GM12878 (cell line): ENCODE data around the gene DYSF. TPM values are rescaled to one million over a fixed set of nuclear protein-coding genes. Genes with fewer than 3 reads are reported as not detected.

Source experiments
- ATAC-seq: fragments of 200-7000 bp; cut with Tn5 transposase; 3 replicates; pipeline ENCODE4 v1.9.1; 2020; ENCODE audit warnings: mild to moderate bottlenecking, moderate library complexity
- BruUV-seq: library from RNA; stranded (reverse); fragments of 400-500 nt; replicated peaks from 2 replicates; lab custom pipeline; 2021; lab: Mats Ljungman, UMichigan
- CTCF ChIA-PET: fragments of 300-600 bp; sonication (Branson Sonifier 250); formaldehyde crosslinking; extraction: SDS; loops from one replicate; lab custom pipeline; 2021; ENCODE audit warnings: inconsistent platforms; lab: Yijun Ruan, JAX
- POLR2A ChIA-PET: fragments of 350-600 bp; formaldehyde crosslinking; extraction: SDS; loops from one replicate; lab custom pipeline; 2021; ENCODE audit warnings: inconsistent platforms; lab: Charles Lee
- RAD21 ChIA-PET: fragments of 300-600 bp; sonication (Branson Sonifier 250); formaldehyde crosslinking; loops from one replicate; lab custom pipeline; 2023; ENCODE audit warnings: antibody characterized with exemption; ENCODE audit not compliant: unreplicated experiment; lab: Charles Lee
- SMC1A ChIA-PET: fragments of 300-600 bp; sonication (Branson Sonifier 250); formaldehyde crosslinking; loops from one replicate; lab custom pipeline; 2023; ENCODE audit not compliant: unreplicated experiment, uncharacterized antibody; lab: Charles Lee
- DNase-seq: peaks from one replicate; pipeline ENCODE4 v3.0.0-alpha.2; 2011; ENCODE audit warnings: low read depth, low spot score
- FAIRE-seq: peaks from 3 replicates; lab custom pipeline; 2011; peaks lifted over from hg19 to GRCh38; lab: Jason Lieb, UNC
- H2AFZ ChIP-seq: 2 replicates; pipeline ENCODE4 v1.6.0; 2011; ENCODE audit warnings: low read depth, low read length, control low read depth; ENCODE audit not compliant: control insufficient read depth
- H3K27ac ChIP-seq: 2 replicates; pipeline ENCODE4 v1.5.1; 2011; ENCODE audit warnings: control low read depth; ENCODE audit not compliant: control insufficient read depth, insufficient read depth
- H3K27me3 ChIP-seq, 2 experiments: replicated peaks in 1 of 2; 2 replicates each; pipeline versions ENCODE4 v1.6.0 to v1.6.1; 2011; ENCODE audit warnings: low read length in 1 of 2; ENCODE audit not compliant: control insufficient read depth in 2 of 2, insufficient read depth in 2 of 2
- H3K36me3 ChIP-seq, 2 experiments: 2 replicates each; pipeline ENCODE4 v1.5.1; 2011; ENCODE audit warnings: low read length in 1 of 2; ENCODE audit not compliant: control insufficient read depth in 2 of 2, insufficient read depth in 2 of 2
- H3K4me1 ChIP-seq: 2 replicates; pipeline ENCODE4 v1.6.1; 2011; ENCODE audit warnings: mild to moderate bottlenecking, low read length, moderate library complexity, mixed read lengths; ENCODE audit not compliant: control insufficient read depth, insufficient read depth
- H3K4me2 ChIP-seq: 2 replicates; pipeline ENCODE4 v1.6.0; 2011; ENCODE audit warnings: control low read depth; ENCODE audit not compliant: control insufficient read depth, insufficient read depth
- H3K4me3 ChIP-seq: fragments of 200-600 bp; sonication (generic); 2 replicates; pipeline ENCODE4 v1.5.1; 2016
- H3K79me2 ChIP-seq: 2 replicates; pipeline ENCODE4 v1.6.0; 2011; ENCODE audit warnings: low read length; ENCODE audit not compliant: control insufficient read depth, insufficient read depth
- H3K9ac ChIP-seq: 2 replicates; pipeline ENCODE4 v1.8.0; 2011; ENCODE audit warnings: low read length, control low read depth, mixed read lengths; ENCODE audit not compliant: control insufficient read depth, insufficient read depth
- H3K9me3 ChIP-seq: replicated peaks from 3 replicates; pipeline ENCODE4 v1.5.1; 2011; ENCODE audit warnings: mild to moderate bottlenecking, low read length; ENCODE audit not compliant: control insufficient read depth, insufficient read depth
- H4K20me1 ChIP-seq: 2 replicates; pipeline ENCODE4 v1.6.0; 2011; ENCODE audit not compliant: control insufficient read depth, insufficient read depth
- BMI1 ChIP-seq: fragments of 450-650 bp; IDR thresholded peaks from 2 replicates; pipeline ENCODE4 v1.6.1; 2016; ENCODE audit warnings: mild to moderate bottlenecking, moderate library complexity, borderline replicate concordance
- BRCA1 ChIP-seq: IDR thresholded peaks from 2 replicates; pipeline ENCODE4 v1.6.1; 2011; ENCODE audit warnings: low read depth, low read length, improper control_type of control experiment
- CEBPB ChIP-seq, 2 experiments: fragments of 150-350 bp in 1 of 2; IDR thresholded peaks; 2 replicates each; pipeline ENCODE4 v1.6.1; 2012 to 2014; ENCODE audit warnings: low read depth in 2 of 2, low read length in 2 of 2, borderline replicate concordance in 1 of 2, inconsistent platforms in 1 of 2
- CHD2 ChIP-seq: IDR thresholded peaks from 2 replicates; pipeline ENCODE4 v1.6.1; 2011; ENCODE audit warnings: low read depth, low read length, improper control_type of control experiment, borderline replicate concordance
- EP300 ChIP-seq, 2 experiments: fragments of 150-350 bp in 1 of 2; IDR thresholded peaks; 2 replicates each; pipeline ENCODE4 v1.6.1; 2011 to 2012; ENCODE audit warnings: low read depth in 2 of 2, low read length in 2 of 2, borderline replicate concordance in 1 of 2, improper control_type of control experiment in 1 of 2, inconsistent platforms in 1 of 2; ENCODE audit not compliant: control insufficient read depth in 1 of 2
- GATAD2B ChIP-seq: fragments of 450-650 bp; conservative IDR thresholded peaks from 2 replicates; pipeline ENCODE4 v1.6.1; 2017; ENCODE audit warnings: low read depth, mild to moderate bottlenecking, moderate library complexity
- IRF4 ChIP-seq: IDR thresholded peaks from 2 replicates; pipeline ENCODE4 v1.6.1; 2011; ENCODE audit warnings: low read depth, low read length
- MYC ChIP-seq: IDR thresholded peaks from 2 replicates; pipeline ENCODE4 v1.6.1; 2011; ENCODE audit warnings: mild to moderate bottlenecking, low read length, moderate library complexity, inconsistent platforms; ENCODE audit not compliant: insufficient read depth, insufficient replicate concordance, insufficient read length, severe bottlenecking
- NR2C2 ChIP-seq: IDR thresholded peaks from 2 replicates; pipeline ENCODE4 v1.6.1; 2011; ENCODE audit warnings: borderline replicate concordance, low read depth; ENCODE audit not compliant: control insufficient read depth, insufficient read length
- NRF1 ChIP-seq: conservative IDR thresholded peaks from 2 replicates; pipeline ENCODE4 v1.6.1; 2011; ENCODE audit warnings: mild to moderate bottlenecking, low read depth, low read length, improper control_type of control experiment
- SRF ChIP-seq, 2 experiments: IDR thresholded peaks; 2 replicates each; pipeline ENCODE4 v1.6.1; 2011; ENCODE audit warnings: low read depth in 2 of 2, low read length in 2 of 2, mild to moderate bottlenecking in 1 of 2, moderate library complexity in 1 of 2
- ZNF274 ChIP-seq: IDR thresholded peaks from one replicate; pipeline ENCODE4 v1.8.0; 2011; ENCODE audit not compliant: insufficient read length, insufficient read depth
- WGBS: methylation state at CpG from one replicate; pipeline ENCODE4 v1.1.6; 2016; ENCODE audit warnings: low lambda C conversion rate; ENCODE audit not compliant: insufficient replicate concordance, insufficient coverage; ENCODE audit errors: missing lambda C conversion rate; 5-methylcytosine and 5-hydroxymethylcytosine counted together
- in situ Hi-C: fragments of 300-500 bp; cut with MboI; formaldehyde crosslinking; loops from 9 replicates; pipeline ENCODE4 v1.14.3; 2018; ENCODE audit warnings: mixed read lengths
- intact Hi-C: fragments of 100-400 bp; cut with micrococcal nuclease; formaldehyde crosslinking; loops from one replicate; pipeline ENCODE4 v1.14.2; 2022; ENCODE audit not compliant: unreplicated experiment
- polyA plus RNA-seq, 11 experiments: library from polyadenylated mRNA; depleted of rRNA in 4 of 11; unstranded in 6 of 11; stranded (reverse) in 5 of 11; fragments of >200 nt; fragmentation: Nextera tagmentation in 4 of 11; fragmentation: Illumina TruSeq in 1 of 11; extraction: Ambion mirVana in 4 of 11; extraction: Trizol in 1 of 11; gene quantifications; 1 replicate in 1 of 11; 2 replicates in 10 of 11; pipeline versions ENCODE4 v1.2.1 to v1.2.3, GENCODE V29; 2011 to 2016; ENCODE audit warnings: inconsistent platforms in 2 of 11, missing spikeins in 2 of 11, low read depth in 1 of 11
- total RNA-seq, 4 experiments: library from RNA; depleted of rRNA in 3 of 4; stranded (reverse); fragments of >200 nt in 3 of 4; fragmentation: Illumina TruSeq in 1 of 4; extraction: Trizol in 1 of 4; gene quantifications; 2 replicates each; pipeline versions ENCODE4 v1.2.1 to v1.2.3, GENCODE V29; 2013 to 2021
- TF ChIP-seq, protein P1 (sequence below): fragments of 450-650 bp; conservative IDR thresholded peaks from 2 replicates; pipeline ENCODE4 v1.6.1; 2017; ENCODE audit warnings: mild to moderate bottlenecking, moderate library complexity
- TF ChIP-seq, protein P2 (sequence below), 3 experiments: IDR thresholded peaks in 2 of 3; conservative IDR thresholded peaks in 1 of 3; 2 replicates each; pipeline ENCODE4 v1.5.1; 2011; ENCODE audit warnings: low read depth in 3 of 3, low read length in 3 of 3, mild to moderate bottlenecking in 3 of 3, control low read depth in 2 of 3, moderate library complexity in 2 of 3, inconsistent platforms in 1 of 3, mixed read lengths in 1 of 3; ENCODE audit not compliant: control insufficient read depth in 2 of 3, insufficient read depth in 1 of 3; ENCODE audit errors: extremely low read depth in 1 of 3

The DYSF gene
- total and polyA plus RNA-seq, 10 of the 15 experiments (the other 5 are each of a cell fraction or from before 2014, with no cell fraction given) = under 0.01 to 0.15 (median 0.03) TPM; not detected in 7

DNA sequence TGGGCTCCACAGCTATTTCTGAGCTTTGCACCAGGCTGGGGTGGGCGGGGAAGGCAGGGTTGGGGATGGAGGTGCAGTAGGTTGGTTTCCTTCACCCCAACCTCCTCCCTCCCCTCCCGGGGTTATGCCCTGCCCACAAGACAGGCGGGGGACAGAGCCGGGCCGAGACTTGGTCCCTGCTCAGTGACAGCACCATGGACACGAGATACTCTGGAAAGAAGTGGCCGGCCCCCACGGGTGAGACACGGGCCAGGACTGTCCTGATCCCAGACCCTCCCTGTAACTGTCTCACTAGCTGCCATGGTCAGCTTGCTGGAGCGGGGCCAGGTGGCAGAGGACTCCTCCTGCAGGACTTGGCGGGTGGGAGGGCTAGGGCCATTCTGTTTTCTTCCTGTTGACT lies 59.7 kb downstream of the DYSF start:
- no peak overlapping the region for H3K4me3 ChIP-seq
- 21% methylated on average over 11 of the region's 11 CpGs for WGBS
- H3K27ac ChIP-seq = no peak overlapping the region
- CTCF ChIA-PET = interaction anchor here (0.8 to 8.6 kb wide), 6 partner anchors 17 to 214 kb away, joined by 3 to 242 read pairs (median 3); no protein-coding TSS in a partner anchor
- no peaks in the 10 kb centered on the region for H3K79me2 ChIP-seq
- POLR2A ChIA-PET = no interaction called here
- H3K4me2 ChIP-seq = no peak overlapping the region
- no peaks in the 10 kb centered on the region for H3K36me3 ChIP-seq
- TF ChIP-seq IRF4 (no peak), ZNF274 (no peak), BMI1 (no peak), MYC (no peak), NRF1 (no peak), SRF (IDR thresholded peaks at IDR 0.05; ENCODE audit: low read depth in 2 of 2, low read length in 2 of 2) (no peak), BRCA1 (no peak), GATAD2B (no peak), CEBPB (IDR thresholded peaks at IDR 0.05; ENCODE audit: borderline replicate concordance in 1 of 2, low read depth in 2 of 2, low read length in 2 of 2) (no peak), CHD2 (no peak), EP300 (IDR thresholded peaks at IDR 0.05; ENCODE audit: borderline replicate concordance in 1 of 2, control insufficient read depth in 1 of 2, low read depth in 2 of 2, low read length in 2 of 2) (no peak), NR2C2 (no peak)
- TF ChIP-seq, protein P1, sequence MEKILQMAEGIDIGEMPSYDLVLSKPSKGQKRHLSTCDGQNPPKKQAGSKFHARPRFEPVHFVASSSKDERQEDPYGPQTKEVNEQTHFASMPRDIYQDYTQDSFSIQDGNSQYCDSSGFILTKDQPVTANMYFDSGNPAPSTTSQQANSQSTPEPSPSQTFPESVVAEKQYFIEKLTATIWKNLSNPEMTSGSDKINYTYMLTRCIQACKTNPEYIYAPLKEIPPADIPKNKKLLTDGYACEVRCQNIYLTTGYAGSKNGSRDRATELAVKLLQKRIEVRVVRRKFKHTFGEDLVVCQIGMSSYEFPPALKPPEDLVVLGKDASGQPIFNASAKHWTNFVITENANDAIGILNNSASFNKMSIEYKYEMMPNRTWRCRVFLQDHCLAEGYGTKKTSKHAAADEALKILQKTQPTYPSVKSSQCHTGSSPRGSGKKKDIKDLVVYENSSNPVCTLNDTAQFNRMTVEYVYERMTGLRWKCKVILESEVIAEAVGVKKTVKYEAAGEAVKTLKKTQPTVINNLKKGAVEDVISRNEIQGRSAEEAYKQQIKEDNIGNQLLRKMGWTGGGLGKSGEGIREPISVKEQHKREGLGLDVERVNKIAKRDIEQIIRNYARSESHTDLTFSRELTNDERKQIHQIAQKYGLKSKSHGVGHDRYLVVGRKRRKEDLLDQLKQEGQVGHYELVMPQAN = no peak
- TF ChIP-seq, protein P2, sequence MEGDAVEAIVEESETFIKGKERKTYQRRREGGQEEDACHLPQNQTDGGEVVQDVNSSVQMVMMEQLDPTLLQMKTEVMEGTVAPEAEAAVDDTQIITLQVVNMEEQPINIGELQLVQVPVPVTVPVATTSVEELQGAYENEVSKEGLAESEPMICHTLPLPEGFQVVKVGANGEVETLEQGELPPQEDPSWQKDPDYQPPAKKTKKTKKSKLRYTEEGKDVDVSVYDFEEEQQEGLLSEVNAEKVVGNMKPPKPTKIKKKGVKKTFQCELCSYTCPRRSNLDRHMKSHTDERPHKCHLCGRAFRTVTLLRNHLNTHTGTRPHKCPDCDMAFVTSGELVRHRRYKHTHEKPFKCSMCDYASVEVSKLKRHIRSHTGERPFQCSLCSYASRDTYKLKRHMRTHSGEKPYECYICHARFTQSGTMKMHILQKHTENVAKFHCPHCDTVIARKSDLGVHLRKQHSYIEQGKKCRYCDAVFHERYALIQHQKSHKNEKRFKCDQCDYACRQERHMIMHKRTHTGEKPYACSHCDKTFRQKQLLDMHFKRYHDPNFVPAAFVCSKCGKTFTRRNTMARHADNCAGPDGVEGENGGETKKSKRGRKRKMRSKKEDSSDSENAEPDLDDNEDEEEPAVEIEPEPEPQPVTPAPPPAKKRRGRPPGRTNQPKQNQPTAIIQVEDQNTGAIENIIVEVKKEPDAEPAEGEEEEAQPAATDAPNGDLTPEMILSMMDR (IDR thresholded peaks at IDR 0.05 in 2 of 3, conservative IDR thresholded peaks at IDR 0.05 in 1 of 3; ENCODE audit: control insufficient read depth in 2 of 3, extremely low read depth in 1 of 3, insufficient read depth in 1 of 3, low read depth in 3 of 3, low read length in 3 of 3) = no peak
- intact Hi-C loops = loop anchor here (5.0 kb wide), 1 partner anchor 491 kb away; no protein-coding TSS in a partner anchor
- H3K4me1 ChIP-seq = no peaks in the 10 kb centered on the region
- FAIRE-seq = no peak
- no peak for ATAC-seq
- H3K27me3 ChIP-seq = peaks cover 0 to 6% of the 10 kb centered on the region in 2 experiments; a peak in 3 of 4 replicates
- H3K9ac ChIP-seq = no peak overlapping the region
- H4K20me1 ChIP-seq = no peaks in the 10 kb centered on the region
- H2AFZ ChIP-seq = no peak overlapping the region
- BruUV-seq = no TSS peak
- no peak for DNase-seq
- H3K9me3 ChIP-seq = no peaks in the 10 kb centered on the region
- in situ Hi-C loops = loop anchor here (25.0 kb wide), 1 partner anchor 351 kb away; no protein-coding TSS in a partner anchor
- RAD21 ChIA-PET = interaction anchor here (0.5 to 9.9 kb wide), 2 partner anchors 214 to 1586 kb away, joined by 3 to 158 read pairs; no protein-coding TSS in a partner anchor
- SMC1A ChIA-PET = interaction anchor here (1.7 kb wide), 1 partner anchor 213 kb away, joined by 7 read pairs; no protein-coding TSS in a partner anchor
